ENCODE data around the gene CHRNB1.

Gene CHRNB1

DNA sequence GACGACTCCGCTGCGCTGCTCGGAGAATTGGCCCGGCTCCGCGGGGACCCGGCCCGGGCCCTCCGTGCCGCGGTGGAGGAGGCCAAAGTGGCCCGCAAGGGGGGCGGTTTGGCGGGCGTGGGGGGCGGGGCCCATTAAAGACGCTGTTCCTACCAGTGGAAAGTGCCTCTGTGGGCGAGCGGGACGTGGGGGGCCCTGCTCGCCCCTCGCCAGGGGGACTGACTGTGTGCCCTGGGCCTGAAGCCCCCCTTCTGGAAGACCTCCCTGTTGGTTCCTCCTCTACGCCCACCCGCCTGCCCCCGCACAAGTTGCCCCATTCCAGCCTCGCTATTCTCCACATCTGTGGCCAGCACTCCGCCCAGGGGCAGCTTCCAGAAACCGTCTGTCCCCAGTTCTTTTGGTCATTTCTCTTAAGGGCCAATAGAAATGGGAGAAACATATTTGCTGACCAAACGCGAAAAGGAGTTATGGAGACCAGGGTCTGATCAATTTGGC is 7.4 kb upstream of the CHRNB1 start:
- TF ChIP-seq Cebpa-rat (IDR thresholded peaks at IDR 0.05) = no peak
- Histone ChIP-seq H3K27ac (no peak overlapping the region), H3K27me3 (peaks cover 54% of the 10 kb centered on the region), H3K4me3 (peak overlapping the region; percentile 76), H3K9me3 (no peaks in the 10 kb centered on the region), H3K4me2 (peak overlapping the region; percentile 93), H3K4me1 (peaks cover 48% of the 10 kb centered on the region), H3K36me3 (no peaks in the 10 kb centered on the region), H4K20me1 (peaks cover 56% of the 10 kb centered on the region), H3K9ac (no peak overlapping the region)

DNA sequence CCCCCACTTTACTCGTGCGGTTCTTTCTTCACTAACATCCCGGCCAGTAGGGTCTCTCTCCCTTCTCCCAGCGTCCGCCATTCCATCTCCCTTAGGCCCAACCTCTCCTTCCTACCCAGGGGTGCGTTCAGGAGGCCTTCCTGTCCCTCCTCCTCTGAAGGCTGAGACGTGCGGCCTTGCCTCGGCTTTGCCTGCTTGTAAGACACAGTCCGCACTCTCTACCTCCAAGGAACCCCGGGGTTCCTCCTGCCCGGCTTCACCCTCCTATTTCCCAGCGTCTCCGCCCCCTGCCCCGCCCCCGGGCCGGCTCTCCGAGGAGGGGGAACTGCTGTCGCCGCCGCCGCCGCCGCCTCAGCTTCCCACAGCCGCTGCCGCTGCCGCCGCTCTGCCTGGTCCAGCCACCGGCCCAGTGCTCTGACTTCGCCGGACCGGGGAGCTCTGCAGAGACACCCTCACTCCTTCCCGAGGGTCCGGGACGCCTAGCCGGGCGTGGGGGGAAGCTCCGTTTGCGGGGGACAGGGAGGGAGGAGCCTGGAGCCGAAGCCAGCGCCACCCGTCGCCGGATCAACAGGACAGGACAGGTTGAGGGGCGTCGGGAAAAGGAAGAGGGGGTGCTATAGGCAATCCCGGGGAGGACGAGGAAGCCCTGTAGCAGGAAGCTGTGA is 6.8 kb upstream of the CHRNB1 start:
- Histone ChIP-seq H3K27me3 (peaks cover 61% of the 10 kb centered on the region), H4K20me1 (peaks cover 63% of the 10 kb centered on the region), H3K4me1 (peaks cover 48% of the 10 kb centered on the region), H3K27ac (no peak overlapping the region), H3K36me3 (no peaks in the 10 kb centered on the region), H3K4me3 (peak overlapping the region; percentile 76), H3K9ac (peak overlapping the region; percentile 48; the same call in 1 of the 2 replicates), H3K4me2 (peak overlapping the region; percentile 93), H3K9me3 (no peaks in the 10 kb centered on the region)
- TF ChIP-seq Cebpa-rat (IDR thresholded peaks at IDR 0.05) = no peak

DNA sequence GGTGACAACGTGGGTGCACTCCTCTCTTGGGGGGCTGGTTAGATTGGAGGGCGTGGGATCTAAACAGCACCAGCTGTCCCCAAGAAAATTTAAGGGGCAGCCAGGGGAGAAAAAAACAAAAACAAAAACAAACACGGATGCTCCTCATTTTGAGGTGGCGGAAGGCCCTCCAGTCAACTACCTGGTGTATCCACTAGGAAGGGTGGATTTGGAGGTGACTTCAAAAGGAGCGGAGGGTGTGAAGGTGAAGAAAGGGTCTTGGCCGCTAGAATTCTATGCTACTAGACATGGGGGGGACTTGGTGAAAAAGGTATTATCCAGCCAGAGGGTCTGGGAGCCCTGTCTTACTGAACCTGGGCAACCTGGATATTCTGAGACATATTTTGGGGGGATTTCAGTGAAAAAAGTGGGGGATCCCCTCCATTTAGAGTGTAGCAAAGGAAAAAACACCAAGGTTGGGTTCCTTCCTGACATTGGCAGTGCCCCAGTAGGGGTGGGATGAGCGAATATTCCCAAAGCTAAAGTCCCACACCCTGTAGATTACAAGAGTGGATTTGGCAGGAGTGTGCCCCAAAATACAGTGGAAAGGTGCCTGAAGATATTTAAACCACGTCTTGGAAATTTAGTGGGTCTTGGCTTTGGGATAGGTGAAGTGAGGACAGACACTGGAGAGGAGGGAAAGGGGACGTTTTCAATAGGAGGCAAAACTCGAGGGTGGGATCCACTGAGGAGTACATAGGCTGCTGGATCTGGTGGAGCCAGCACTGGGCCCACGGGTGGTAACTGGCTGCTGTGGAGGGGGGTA is 6.0 kb upstream of the CHRNB1 start:
- Histone ChIP-seq H3K4me3 (peak overlapping the region; percentile 76), H3K9me3 (no peaks in the 10 kb centered on the region), H3K27ac (no peak overlapping the region), H3K27me3 (peaks cover 69% of the 10 kb centered on the region), H3K4me2 (peak overlapping the region; percentile 93), H3K4me1 (peaks cover 48% of the 10 kb centered on the region), H4K20me1 (peaks cover 70% of the 10 kb centered on the region), H3K36me3 (no peaks in the 10 kb centered on the region), H3K9ac (0 out of 2 replicates have a peak overlapping the region, but pooled peaks have one; percentile 48)
- no peak for TF ChIP-seq Cebpa-rat (IDR thresholded peaks at IDR 0.05)

DNA sequence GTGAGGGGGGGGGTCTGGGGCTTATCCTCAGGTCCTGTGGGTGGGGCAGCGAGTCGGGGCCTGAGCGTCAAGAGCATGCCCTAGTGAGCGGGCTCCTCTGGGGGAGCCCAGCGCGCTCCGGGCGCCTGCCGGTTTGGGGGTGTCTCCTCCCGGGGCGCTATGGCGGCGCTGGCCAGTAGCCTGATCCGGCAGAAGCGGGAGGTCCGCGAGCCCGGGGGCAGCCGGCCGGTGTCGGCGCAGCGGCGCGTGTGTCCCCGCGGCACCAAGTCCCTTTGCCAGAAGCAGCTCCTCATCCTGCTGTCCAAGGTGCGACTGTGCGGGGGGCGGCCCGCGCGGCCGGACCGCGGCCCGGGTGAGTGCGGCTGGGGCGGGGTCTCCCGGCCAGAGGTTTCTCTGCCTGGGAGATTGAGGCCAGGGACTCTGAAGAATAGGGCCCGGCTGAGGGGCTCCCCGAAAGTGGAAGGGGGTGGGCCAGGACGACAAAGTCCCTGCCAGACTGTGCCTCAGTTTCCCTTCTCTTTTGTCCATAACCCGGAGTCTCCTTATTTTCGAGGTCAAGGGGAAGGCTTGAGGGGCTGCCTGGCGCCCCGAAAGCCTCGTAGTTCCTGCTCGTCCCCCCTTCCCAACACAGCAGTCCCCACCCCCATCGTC is 5.3 kb upstream of the CHRNB1 start, which contains the start of gene FGF11:
Gene FGF11 (plus strand): TSS at position 51 of the 651 bp plus-strand sequence. CDS start 109 bp downstream, at position 160.
- Histone ChIP-seq H3K36me3 (no peaks in the 10 kb centered on the region), H3K9ac (peak within 1 kb of the TSS; percentile 48; the same call in 1 of the 2 replicates), H3K4me2 (peak within 1 kb of the TSS; percentile 93), H3K27ac (no peak within 1 kb of the TSS), H3K4me1 (peaks cover 54% of the 10 kb centered on the region), H3K9me3 (no peaks in the 10 kb centered on the region), H3K27me3 (peaks cover 76% of the 10 kb centered on the region), H3K4me3 (peak within 1 kb of the TSS; percentile 76), H4K20me1 (peaks cover 78% of the 10 kb centered on the region)
- TF ChIP-seq Cebpa-rat (IDR thresholded peaks at IDR 0.05) = no peak

DNA sequence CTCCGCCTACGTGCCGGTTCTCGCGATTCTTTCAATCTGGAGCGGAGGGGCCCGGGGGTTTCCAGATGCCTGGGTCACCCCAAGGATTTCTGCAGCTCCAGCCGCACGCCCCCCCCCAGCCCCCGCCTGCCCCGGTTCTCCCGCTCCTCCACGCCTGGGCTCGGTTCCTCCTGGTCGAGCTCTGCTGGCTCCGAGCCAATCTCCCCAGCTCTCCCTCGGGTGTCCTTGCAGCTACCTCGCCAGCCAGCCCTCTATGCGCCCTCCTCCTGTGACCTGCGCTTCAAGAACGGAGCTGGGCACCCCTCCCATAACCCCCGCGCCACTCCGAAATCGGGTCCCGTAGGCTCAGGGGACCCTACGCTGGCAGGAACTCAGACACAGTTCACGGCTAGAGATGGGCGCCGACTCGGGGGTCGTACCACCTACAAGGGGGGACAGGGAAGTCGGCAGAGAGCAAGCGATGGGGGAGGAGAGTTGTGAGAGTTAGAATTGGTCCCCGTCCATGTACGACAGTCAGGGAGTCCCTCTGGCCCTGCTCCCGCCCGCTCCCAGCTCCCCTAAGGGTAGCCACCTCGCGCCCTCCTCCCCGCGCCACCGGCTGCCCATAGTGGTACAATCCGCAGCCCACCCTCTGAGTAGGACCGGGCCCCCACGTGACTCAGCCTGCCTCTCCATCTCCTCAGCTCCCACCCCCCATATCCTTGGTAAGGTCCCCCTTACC is 4.6 kb upstream of the CHRNB1 start:
- peak overlapping the region; percentile 63 for H3K4me3 ChIP-seq
- peak overlapping the region; percentile 7; the same call in 1 of the 2 replicates for H3K9ac ChIP-seq
- peaks cover 82% of the 10 kb centered on the region for H4K20me1 ChIP-seq
- TF ChIP-seq Cebpa-rat (IDR thresholded peaks at IDR 0.05) = no peak
- H3K27ac ChIP-seq = no peak overlapping the region
- H3K9me3 ChIP-seq = no peaks in the 10 kb centered on the region
- H3K36me3 ChIP-seq = no peaks in the 10 kb centered on the region
- peaks cover 61% of the 10 kb centered on the region for H3K4me1 ChIP-seq
- peak overlapping the region; percentile 75 for H3K4me2 ChIP-seq
- peaks cover 83% of the 10 kb centered on the region for H3K27me3 ChIP-seq

DNA sequence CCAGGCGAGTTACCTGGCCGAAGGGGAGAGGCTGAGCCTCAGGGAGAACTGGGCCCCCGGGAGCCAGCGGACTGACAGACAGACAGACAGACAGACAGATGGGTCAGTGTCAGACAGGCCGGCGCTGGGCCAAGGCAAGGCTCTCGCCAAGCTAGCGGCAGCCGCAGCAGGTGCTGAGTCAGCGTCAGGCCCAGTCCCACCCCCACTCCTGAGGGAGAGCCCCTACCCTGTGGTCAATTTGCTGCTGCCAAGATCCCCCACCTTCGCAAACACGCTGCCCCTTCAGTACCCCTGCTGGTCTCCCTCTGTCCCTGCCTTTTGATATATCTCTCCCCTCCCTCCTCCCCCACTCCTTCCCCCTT is 4.0 kb upstream of the CHRNB1 start:
- H3K4me1 ChIP-seq = peaks cover 66% of the 10 kb centered on the region

DNA sequence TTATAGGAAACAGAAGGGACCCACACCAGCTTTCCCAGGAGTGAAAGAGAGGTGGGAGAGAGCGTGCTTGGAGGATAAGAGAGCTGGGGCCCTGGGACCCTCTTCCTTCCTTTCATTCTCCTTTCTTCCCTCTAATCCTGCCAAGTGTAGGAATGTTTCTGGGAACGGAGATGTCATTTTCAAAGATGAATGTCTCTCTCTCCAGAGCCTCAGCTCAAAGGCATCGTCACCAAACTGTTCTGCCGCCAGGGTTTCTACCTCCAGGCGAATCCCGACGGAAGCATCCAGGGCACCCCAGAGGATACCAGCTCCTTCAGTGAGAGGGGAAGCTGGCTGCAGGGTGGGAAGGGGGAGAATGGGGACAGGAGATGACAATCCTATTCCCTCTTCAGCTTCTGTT is 3.6 kb upstream of the CHRNB1 start:
- Histone ChIP-seq H4K20me1 (peaks cover 89% of the 10 kb centered on the region), H3K36me3 (no peaks in the 10 kb centered on the region), H3K27me3 (peaks cover 93% of the 10 kb centered on the region), H3K9me3 (no peaks in the 10 kb centered on the region), H3K27ac (no peak overlapping the region), H3K4me3 (no peak overlapping the region), H3K4me1 (peaks cover 63% of the 10 kb centered on the region), H3K9ac (no peak overlapping the region), H3K4me2 (no peak overlapping the region)
- TF ChIP-seq Cebpa-rat (IDR thresholded peaks at IDR 0.05) = no peak

More for the DNA sequence above, 4.0 kb upstream of the CHRNB1 start:
- Histone ChIP-seq H4K20me1 (peaks cover 88% of the 10 kb centered on the region), H3K27me3 (peaks cover 88% of the 10 kb centered on the region), H3K4me2 (peak overlapping the region; percentile 75), H3K36me3 (no peaks in the 10 kb centered on the region), H3K4me3 (peak overlapping the region; percentile 63), H3K27ac (no peak overlapping the region), H3K9ac (no peak overlapping the region), H3K9me3 (no peaks in the 10 kb centered on the region)
- no peak for TF ChIP-seq Cebpa-rat (IDR thresholded peaks at IDR 0.05)

DNA sequence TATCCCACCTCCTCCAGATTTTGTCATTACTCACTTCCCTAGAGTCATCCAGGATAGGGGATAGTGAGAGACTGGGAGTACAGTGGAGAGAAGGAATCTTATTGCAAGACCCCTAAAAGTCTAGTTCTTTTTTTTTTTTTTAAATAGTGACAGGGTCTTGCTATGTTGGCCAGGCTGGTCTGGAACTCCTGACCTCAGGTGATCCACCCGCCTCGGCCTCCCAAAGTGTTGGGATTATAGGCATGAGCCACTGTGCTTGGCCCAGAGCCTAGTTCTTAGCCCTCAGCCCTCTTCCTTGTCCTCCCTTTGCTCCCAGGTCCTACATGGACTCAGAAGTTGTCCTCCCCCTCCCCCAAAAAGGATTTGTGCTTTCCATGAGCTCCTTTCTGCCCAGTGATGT is 2.7 kb upstream of the CHRNB1 start:
- H3K27ac ChIP-seq = no peak overlapping the region
- no peaks in the 10 kb centered on the region for H3K9me3 ChIP-seq
- H3K27me3 ChIP-seq = peaks cover 100% of the 10 kb centered on the region
- H3K4me2 ChIP-seq = no peak overlapping the region
- peaks cover 81% of the 10 kb centered on the region for H4K20me1 ChIP-seq
- H3K4me1 ChIP-seq = peaks cover 54% of the 10 kb centered on the region
- TF ChIP-seq Cebpa-rat (IDR thresholded peaks at IDR 0.05) = no peak
- no peak overlapping the region for H3K9ac ChIP-seq
- H3K4me3 ChIP-seq = no peak overlapping the region
- no peaks in the 10 kb centered on the region for H3K36me3 ChIP-seq
